ENCODE results near the gene ASB16.

ASB16 gene

DNA sequence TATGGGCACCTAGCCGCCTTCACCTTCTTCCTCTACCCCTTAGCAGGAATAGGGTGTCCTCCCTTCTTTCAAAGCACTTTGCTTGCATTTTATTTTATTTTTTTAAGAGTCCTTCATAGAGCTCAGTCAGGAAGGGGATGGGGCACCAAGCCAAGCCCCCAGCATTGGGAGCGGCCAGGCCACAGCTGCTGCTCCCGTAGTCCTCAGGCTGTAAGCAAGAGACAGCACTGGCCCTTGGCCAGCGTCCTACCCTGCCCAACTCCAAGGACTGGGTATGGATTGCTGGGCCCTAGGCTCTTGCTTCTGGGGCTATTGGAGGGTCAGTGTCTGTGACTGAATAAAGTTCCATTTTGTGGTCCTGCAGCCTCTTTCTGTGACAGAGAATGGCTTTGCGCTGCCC, 20.9 kb downstream of the ASB16 start:
- DNase-seq = no peak

DNA sequence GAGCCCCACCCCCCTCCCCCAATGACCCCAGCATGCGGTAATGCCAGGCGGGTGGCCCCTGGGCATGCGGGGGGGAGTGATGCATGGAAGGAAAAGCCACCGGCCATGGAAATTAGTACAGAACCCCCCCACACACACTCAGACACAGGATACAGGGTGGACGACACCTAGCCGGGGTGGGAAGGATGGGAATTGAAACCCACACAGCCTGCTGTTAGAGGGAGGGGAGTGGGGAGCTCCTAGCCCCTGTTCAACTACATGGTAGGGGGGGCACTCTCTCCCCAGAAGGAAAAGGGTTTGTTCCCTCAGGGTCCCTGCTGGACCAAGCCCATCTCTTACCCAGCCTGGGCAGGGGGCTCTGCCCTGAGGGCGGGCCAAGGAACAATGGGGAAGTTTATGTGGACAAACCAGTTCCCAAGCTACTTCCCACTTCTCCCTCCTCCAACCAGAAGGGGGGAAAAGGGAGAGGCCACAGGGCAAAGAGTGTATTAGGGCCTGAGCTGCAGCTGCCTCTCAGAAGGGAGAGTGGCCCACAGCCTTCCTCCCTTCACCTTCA, 21.5 kb downstream of the ASB16 start:
- DNase-seq = no peak

DNA sequence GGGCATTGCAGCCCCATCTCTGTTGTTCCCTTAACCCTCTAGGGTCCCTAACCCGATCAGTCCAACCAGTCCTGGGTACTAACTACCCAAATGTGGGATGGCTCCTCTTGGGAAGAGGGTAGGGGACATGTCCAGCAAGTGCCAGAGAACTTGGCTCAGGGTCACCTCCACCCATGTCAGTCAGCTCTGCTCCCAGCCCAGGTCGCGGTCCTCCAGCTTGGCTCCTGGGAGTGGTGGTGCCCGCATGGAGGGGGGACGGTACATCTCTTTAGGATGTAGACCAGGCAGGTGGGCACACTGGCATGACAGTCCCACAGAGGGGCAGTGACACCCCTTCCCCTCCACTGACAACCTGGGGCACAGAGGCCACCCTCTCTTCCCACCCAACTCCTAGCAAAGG, 22.2 kb downstream of the ASB16 start:
- no peak for DNase-seq

DNA sequence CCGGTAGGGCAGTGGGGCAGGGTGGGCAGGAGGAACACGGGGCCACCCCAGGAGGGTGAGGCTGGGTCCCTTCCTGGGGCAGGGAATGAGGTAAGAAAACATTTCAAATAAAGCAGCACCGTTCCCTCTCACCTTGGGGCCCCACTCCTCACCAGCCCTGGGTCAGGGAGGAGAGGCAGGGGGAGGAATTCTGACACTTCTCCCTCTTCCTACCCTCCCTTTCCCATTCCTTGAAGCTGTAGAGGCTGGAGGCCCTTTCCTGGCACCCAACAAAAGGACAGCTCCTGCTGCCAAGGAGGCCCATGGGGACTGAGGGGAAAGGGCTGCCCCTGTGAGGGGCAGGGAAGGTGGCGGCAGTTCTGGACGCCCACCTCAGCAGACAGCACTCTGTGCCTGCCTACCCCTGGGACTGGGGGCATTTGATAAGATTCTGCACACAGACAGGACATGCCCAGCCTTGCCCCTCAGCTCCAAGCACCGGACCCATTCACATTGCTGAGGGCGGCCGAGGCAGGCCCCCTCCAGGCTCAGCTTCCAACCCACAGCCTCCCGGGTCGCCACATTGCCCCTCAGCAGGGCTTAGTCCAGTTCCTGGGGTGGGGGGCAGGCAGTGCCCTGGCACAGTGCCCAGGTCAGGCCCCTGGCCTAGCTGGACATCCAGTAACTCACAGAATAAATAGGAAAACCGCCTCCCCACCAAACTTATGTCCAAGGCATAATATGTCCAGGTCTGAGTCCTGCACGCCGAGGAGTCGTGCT, 23.0 kb downstream of the ASB16 start:
- no peak for DNase-seq

DNA sequence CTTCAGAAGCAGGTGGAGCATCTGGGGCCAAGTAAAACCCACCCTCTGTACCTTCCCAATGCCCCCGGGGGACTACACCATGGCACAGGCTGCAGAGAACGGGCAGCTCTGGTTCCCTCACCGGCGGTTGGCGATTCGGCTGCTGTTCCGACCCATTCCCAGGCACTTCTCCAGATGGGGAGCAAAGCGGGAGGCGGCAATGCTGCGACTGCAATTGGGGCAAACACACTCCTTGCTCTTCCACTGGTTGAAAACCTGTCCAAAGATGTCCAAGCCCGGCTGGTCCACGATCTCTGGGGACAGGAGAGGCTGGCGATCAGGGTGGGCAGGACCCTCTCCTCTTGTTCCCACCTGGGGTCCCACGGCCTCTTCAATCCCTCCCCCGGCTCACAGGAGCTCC, 26.6 kb downstream of the ASB16 start:
- DNase-seq = no peak

DNA sequence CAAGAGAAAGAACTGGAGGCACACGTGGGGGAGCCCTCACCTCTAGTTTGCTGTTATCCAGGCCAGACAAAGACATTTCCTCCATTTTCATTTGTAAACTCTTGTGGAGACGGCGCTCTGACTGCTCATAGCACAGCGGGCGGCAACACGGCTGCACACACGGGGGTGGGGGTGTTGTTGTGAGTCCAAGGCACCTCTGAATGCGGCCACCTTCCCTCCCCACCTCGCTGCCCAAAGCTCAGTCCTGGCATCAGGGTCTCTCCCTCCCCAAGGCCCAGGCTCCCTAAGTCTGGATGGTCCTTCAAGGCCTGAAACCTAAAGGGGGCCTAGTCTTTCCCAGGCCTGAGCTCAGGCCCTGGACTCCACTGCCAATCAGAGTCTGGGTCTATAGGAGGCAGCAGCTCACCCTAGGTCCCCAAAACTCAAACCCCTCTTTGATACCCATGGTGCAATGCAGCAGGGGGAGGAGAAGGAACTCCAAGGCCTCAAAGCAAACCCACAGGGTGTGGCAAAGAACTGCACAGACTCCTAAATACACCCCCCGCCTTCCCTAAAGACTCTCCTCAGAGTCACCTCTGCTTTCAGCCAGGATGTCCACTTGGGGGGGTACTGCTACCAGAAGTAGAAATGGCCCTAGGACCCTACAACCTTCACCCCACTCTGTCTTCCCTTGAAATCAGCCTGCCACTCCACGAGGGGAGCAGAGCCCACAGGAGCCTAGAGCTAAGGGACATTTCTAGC, 27.6 kb downstream of the ASB16 start:
- no peak for DNase-seq

DNA sequence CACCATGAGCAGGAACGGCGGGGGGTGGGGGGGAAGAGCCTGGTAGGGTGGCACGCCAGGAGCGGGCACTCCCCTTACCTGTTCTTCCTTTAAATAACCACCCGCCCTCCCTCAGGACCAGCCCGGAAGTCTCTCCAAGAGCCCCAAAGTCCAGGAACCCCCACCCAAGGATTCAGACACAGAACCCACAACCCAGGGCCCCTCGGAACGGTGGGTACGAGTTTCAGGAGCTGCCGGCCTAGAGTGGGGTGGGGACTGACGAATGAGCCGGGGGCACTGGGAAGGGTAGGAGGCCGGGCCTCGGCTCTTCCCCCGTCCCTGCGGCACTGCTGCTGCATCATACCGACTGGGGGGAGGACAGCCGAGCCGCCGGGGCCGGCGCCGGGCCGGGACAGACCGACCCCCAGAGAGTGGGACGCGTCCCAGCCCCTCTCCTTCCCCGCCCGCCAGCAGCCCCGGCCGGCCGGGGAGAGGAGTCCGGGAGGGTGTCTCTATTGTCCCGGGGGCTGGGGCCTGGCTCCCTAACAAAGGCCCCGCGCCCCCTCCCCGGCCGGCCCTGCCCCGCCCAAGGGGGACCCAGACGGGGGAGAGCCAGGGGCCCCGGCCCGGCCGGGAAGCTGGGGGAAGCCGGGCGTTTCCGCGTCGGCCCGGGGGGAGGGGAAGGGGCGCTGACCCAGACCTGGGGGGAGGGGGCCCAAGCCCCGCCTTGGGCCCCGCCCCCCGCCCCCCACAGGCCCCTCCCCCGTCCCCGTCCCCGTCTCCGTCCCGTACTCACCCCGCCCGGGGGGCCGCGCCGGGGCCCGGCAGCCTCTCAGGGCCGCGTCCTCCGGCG, 28.4 kb downstream of the ASB16 start:
- DNase-seq = no peak

DNA sequence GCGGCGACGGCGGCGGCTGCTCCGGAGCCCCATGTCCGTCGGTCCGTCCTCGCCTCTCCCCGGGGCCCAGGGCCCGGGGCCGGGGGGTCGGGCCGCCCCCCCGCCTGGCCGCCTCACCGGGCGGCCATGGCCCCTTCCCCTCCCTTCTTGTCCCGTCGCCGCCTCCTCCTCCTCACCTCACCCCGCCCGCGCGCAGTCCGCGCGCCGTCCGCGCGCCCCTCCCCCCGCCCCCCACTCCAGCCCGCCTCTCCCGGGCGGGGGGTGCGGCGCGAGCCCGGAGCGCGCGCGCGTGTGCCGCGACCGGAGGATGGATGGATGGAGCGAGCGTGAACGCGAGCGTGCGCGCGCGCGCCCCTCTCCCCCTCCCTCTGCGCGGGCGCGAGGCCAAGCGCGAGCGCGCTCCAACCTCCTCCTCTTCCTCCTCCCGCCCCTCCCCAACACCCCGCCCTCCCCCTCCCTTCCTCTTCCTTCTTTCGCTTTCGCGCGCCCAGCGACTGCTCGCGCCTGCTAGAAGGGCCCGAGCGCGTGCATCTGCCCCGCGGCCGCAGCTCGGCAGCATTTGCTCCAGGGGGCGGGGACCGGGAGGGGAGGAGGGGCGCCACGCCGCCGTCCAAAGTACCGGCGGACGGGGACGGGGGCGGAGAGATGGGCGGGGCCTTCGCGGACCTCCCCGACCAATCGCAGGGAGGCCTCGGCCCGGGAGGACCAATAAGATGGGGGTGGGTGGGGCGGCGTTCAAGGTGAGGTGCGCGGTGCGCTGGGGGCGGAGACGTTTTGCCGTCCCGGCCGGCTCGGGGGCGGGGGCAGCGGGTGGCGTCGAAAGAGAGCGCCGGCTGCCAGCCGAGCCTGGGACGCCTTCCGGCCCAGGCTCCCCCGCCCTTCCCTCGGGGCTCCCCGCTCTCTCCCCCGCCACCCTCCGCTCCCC, 29.3 kb downstream of the ASB16 start, which contains the start of gene ATXN7L3:
Gene ATXN7L3 (minus strand): TSS at position 332 of the 925 bp plus-strand sequence. CDS start 1,814 bp downstream, outside the sequence.
- DNase-seq = peak; percentile 94

DNA sequence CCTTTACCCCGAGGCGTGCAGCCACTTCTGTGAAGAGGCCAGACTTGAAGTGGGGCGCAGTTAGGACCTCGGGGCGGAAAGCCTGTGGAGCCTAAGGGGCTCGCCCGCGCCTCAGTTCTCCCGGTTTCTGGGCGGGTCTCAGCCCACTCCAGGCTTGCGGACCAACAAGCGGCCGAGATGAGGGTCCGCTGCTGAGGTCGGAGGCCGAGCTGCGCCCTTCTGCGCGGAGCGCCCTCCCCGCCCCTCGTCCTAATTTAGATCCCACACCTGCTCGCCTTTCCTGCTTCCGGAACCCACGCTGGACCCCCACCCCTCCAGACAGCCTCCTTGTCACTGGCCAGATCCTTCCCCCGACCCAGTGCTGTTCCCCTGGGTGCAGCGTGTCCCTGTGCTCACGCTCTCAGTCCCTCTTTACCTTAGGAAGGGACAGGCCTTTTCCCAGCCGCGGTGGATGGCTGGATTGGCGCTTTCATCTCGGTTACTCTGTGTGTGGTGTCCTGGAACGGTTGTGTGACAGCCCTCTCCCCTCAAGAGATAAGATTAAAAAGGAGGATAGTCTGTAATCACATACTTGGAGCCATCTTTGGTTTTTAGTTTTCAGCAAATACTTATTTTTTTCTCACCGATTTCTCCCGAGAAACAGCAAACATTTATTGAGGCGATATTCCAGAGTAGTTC, 30.1 kb downstream of the ASB16 start:
- DNase-seq = peak; percentile 66

DNA sequence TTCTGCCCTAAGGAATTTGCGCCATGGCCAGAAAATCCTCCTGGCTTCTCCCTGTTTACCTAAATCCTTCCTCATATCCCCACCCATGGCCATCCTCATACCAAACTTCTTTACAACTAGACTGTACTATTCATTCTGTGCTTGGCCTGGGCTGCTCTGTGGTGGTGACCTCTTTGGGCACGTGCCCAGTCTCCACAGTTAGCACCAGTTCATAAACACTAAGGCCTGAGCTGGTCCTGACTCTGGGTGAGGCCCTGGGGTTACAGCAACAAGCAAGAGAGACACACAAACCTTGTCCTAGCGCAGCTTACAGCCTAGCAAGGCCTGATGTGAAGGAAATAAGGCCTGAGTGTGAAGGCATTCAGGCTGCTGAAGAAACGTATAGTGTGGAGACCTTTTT, 32.3 kb downstream of the ASB16 start:
- no peak for DNase-seq

DNA sequence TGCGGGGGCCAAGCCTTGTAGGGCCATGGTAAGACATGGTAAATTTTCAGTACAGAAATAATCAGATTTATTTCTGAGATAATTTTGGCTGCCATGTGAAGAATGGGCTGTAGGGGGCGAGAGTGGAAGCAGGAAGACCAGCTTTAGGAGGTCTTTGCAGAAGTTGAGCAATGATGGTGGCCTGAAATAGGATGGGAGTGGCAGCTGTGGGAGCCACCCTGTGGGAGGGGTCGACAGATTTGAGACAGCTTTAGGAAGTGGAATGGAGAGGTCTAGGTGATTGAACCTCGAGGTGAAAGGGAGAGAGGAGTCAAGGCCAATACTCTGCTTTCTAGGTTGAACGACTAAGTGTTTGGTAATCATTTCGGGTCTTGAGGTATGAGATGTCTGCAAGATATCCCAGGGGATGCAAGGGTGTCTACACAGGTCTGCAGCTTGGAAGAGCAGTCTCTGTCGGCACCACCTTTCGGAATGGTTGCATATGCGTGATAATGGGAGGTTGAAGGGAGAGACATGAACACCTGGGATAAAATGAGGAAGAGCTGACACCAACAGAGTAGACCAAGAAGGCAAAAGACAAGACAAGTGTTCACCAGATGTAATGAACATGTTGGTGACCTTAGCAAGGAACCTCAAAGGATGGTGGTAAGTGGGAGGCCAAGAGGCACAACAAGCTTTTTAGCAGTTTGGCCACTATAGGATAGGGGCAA, 33.4 kb downstream of the ASB16 start:
- no peak for DNase-seq

DNA sequence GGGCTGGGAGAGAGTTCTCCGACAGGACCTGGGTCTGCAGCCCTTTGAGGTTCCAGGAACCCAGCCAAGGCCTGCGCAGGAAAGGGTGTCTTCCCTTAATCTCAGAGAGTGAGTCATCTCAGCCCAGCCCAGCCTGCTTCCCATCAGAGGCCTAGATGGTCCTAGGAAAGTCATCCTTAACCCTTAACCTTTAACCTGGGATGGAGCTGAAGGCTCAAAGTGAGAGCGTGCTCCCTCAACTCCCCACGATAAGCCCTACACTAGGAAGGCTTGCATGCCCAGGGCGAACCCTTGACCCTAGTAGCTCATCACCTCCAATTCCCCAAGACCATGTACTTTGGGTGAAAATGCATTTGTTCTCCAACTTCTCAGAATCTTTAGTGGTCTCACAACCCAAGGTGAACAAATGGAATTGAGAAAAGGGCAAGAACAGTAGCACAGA, 34.0 kb downstream of the ASB16 start:
- DNase-seq = no peak

DNA sequence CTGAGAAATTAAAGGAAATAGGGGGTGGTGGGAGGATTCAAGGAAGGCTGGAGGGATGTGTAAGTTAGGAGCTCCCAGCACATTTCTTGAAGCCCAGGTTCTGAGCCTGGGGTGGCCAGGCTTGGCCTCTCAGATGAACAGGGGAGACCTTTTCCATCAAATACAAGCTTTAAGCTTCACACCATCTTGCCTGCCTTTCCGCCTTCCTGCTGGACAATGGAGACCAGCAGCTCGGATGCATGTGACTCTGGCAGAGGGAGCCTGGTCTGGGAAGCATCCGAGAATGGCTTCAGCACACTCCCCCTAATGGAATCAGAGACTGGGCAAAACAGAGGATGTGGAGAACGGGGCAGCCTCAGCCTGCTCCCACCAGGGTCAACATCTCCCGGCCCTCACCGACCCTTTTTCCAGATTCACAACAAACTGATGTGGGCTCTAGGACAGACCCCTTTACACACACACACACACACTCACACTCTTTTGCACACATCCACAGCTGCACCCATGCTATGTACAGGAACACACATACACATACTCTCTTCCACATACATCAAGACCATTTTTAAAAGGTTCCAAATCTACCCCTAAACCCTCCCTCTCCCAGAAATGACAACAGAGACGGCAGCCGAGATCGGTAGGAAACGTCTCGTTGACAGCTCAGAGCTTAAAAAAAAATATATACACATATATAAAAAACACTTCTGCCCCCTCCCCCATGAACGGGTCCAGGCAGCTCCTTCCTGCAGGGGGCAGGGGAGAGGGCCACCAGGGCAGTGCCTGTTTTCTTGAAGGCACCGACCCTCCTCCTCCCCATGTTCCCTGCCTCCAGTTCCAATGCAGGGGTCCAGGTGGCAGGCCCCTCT, 35.7 kb downstream of the ASB16 start:
- no peak for DNase-seq

DNA sequence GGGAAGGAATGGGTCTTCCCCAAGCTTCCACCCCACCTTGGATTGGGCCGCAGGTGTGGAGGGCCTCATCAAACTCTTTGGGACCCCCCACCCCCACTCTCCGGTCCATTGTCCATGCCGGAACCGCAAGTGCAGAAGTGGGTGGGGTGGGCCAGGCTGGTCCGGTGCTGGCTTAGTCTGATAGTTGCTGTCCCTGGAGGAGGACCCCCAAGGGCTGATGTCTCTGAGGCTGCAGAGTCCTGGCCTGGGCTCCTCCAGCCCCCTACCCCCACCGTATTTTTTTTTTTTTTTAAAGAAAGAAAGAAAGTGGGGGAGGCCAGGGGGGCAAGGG, 36.3 kb downstream of the ASB16 start:
- no peak for DNase-seq

DNA sequence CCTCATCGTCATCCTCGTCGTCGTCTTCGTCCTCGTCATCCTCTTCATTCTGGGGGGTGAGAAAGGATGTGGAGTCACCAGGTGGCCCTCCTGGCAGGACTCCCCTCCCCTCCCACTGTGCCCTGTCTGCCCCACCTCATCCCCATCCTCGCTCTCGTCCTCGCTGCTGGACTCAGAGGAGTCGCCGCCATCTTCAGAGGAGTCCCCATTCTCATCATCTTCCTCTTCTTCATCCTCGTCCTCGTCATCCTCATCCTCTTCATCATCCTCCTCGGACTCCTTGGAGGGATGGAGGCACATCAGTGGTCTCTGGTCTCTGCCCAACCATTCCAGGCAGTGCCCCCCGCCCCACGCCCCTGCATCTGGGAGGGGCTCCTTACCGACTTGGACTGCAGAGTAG, 36.8 kb downstream of the ASB16 start:
- no peak for DNase-seq

DNA sequence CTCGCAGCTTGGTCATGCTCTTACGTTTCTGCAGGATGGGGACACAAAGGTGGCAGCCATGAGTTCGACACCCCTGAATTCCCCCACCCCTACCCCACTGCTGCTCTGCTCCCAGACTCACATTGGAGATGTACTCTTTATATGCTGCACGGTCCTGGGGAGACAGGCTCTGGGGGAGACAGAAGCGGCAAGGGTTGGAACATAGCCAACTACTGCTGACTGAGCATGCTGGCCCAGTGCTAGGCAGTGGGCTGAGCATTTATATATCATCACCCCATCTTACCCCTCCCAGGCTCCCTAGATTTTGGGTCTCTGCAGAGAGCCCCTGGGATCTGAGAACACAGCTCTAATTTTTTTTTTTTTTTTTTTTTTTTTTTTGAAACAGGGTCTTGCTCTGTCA, 37.2 kb downstream of the ASB16 start:
- no peak for DNase-seq

DNA sequence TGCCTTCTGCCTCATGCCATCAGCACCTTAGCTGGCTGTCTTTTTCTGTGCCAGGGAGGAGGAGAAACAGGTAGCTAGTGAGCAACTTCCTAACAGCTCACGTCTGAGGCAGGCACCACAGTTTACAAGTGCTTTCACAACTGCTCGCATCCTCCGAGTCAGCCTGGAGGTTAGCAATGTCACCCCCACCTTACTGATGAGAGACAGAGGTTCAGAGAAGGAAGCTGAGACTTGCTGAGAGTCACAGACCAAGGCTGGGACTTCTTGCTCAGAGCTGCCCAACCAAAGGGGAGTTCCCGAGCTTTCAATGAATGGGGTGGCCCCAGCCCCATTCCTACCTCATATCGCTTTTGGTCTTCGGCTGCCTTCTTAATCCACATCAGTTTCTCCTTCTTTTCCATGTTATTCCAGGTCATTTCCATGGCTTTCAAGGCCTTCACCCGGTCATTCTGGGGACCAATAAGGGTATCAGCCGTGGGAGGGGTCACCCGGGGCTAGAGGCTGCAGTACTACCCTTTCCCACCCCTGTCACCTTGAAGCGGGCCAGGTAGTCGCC, 39.4 kb downstream of the ASB16 start:
- no peak for DNase-seq

DNA sequence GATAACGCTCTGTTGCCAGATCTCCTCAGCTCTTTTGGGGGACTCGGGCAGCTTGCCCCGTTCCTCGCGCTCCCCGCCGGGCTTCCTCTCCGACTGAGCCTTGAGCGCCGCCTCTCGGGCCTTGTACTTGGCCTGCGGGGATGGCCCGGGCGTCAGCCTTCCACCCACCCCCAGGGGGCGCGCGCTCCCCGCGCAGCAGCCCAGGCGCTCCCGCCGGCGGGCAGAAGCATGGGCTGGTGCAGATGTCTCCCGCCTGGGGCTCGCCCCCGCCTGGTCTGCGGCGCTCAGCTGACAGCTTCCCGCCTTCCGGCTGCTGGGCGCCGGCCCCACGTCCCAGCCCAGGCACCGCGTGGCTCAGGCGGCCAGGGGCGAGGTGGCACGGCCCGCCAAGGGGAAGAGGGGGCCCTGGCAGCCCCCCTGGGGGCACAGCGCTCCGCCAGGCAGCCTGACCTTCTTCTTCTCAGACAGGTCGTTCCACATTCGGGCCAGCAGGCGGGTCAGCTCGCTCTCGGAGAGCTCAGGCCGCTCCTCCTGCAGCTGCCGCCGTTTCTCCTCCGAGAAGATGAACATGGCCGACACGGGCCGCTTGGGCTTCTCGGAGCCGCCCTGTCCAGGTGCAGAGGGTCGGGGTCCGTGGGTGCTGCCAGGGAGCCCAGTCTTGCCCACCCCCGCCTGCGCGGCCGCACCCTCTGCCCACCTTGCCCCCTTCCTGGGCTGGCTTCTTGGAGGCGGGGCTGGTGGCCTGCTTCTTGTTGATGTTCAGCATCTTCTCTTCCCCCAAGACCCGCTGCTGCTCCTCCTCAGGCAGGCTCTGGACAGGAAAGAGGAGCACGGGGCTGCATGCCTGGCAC, 40.1 kb downstream of the ASB16 start:
- DNase-seq = peak; percentile 84

All from NCI-H526 treated with DMSO at 0.1 percent for 48 hours (cell line).